GM19099 (cell line): Measurements from ENCODE around the gene PRICKLE3.

Experiments used
- POLR2A ChIP-seq: IDR thresholded peaks from 3 replicates; pipeline ENCODE4 v1.6.1; 2011; ENCODE audit warnings: low read depth; ENCODE audit not compliant: insufficient read length; ENCODE audit errors: extremely low read depth

Gene PRICKLE3

DNA sequence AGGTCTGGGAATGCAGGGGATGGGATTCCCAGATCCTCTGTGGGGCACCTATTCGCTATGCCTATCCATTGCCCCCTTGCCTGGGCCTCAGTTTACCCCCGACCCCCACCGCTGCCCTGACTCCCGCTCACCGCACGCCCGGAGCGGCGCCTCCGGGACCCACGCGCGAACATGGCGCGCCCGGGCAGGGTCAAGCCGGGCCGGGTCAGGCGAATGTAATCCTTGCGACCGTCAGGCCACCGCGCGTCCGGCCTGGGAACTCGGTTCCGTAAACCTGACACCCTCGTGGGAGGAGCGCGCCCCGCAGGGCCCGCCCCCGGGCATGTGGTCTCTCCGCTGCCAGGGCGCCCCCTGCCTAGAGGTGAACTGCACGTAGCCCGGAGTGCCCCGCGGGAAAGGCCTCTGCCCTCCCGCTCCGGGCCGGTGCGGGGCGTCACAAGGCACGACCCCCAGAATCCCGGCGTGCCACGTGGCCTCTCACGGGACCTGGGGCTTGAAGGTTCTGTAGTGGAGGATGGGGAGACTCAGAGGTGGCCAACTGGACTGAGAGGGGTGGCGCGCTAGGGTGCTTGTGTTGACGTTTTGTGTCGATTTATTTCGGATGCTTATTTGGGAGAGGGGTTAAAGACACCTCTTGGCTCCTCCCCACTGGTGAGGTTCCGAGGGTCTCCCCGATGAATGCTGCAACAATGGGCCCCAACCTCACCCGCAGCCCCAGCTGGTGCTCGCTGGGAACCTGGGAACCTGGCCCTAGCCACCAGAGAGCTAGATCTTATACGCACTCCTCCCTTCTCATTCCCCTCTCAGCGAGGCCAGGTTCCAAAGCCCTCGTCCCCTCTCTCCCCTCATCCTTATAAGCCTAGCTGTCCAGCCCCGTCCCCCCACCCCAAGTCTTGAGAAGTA lies at the start of gene PRICKLE3:
TSS of gene PRICKLE3 (minus strand) at position 249 of the 903 bp plus-strand sequence. CDS start at position 173, 76 bp downstream.
- peak; percentile 69 for TF ChIP-seq POLR2A

GRCh38 chrX:49233887-49234555 lies 47.8 kb upstream of the PRICKLE3 start:
- TF ChIP-seq POLR2A = no peak

- TF ChIP-seq POLR2A = no peak
These were observed 47.0 kb upstream of the PRICKLE3 start, which contains the start of gene CACNA1F for GRCh38 chrX:49233176-49233575. TSS of gene CACNA1F (minus strand) at chrX:49233340. CDS start at chrX:49233309, 31 bp downstream.

DNA sequence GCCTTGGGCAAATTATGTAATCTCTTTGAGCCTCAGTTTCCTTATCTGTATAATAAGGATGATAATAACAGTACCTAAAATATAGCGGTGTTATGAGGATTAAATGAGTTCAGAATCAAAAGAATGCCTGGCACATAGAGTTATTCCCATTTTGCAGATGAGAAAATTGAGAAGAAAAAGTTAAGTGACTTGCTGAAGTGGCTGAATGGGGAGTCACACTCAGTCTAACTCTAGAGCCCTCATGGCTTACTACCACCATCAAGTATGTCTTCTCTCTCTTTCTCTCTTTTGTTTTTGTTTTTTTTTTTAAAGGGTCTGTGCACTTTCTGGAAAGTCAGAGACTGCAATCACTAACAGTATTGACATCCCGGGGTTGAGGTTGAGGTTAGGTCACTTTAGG lies 46.4 kb upstream of the PRICKLE3 start:
- TF ChIP-seq POLR2A = no peak

DNA sequence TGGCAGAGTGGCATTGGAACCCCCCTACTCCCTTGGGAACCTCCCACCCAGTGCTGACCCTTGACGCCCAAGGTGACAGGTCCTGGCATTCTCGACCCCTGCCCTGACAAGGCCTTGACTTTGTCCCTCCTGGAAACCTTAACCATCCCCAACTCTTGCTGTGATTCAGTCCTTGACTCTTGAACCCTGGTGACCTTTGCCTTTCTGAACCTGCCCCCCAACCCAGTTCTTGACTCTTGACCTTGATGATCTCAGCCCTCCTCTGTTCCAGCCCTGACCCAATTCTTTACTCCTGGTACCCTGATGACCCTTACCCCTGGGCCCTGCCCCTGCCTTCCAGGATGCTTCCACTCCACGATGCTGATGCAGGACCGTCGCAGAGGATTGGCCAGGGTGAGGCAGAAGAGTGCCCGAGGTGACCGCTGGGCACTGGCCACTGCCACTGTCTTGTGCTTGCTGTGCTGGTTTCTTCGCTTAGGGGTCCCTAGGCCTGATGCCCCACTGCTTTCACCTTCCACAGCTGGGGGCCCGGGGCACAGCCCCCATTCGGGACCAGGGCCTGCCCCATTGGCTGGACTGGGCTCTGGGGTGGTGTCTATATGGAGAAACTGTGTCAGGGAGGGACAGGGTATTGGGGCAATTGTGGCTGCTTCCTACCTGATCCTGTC lies 45.3 kb upstream of the PRICKLE3 start:
- TF ChIP-seq POLR2A = no peak

DNA sequence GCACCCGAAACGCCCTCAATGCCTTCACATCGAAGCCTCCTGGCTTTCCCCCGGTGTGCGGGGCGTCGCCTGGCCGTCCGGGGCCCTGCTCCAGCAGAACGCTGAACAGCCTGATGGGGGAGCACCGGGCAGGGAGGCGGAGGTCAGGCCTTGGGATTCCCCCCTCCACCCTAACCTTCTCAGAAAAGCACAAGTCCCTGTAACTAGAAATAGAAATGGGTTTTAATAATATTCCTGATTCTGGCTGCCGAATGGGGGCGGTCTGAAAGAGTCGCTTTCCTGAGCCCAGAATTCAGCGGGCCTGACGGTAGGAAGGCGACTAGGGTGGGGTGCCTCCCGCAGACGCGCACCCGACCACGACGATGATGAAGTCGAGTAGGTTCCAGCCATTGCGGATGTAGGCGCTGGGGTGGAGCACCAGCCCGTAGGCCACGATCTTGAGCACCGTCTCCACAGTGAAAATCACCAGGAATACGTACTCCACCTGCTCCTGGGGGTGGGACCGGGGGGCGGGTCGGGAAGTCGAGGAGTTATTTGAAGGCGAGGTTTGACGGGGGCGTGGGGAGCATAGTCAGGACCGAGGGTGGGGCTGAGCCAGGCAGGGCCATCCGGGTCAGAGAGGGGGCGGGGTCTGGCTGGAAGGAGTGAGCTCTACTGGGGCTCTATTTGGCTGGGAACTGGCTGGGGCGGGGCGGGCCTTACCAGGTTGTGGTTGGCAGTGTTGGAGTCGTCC lies 44.5 kb upstream of the PRICKLE3 start:
- no peak for TF ChIP-seq POLR2A

DNA sequence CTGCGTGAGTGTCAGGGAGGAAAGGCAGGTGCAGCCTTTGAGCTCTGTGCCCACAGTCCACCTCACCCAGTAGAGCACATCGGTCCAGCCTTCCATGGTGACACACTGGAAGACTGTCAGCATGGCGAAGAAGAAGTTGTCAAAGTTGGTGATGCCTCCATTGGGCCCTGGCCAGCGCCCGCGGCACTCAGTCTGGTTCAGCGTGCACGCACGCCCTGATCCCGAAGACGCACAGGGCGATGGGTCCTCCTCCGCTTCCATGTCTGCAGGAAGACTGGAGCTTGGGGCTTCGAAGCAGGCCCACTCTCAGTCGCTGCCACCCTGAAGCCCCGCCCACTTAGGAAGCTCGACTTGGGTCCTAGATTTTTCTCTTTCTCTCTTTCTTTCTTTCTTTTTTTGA lies 42.0 kb upstream of the PRICKLE3 start:
- TF ChIP-seq POLR2A = no peak

DNA sequence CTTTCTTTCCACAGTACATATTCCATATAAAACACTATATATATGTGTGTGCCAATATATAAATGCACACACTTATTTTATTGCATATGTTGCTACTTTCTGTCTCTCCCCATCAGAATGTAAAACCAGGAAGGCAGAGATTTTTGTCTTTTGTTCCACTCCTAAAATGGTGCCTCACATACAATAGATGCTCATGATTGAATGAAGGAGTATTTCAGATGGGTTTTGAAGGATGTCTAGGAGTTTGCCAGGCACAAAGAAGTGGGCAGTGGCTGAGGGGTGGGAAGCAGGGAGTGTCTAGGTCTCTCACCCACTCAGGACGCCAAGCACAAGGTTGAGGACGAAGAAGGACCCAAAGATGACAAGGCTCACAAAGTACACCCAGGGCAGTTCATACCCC lies 41.6 kb upstream of the PRICKLE3 start:
- no peak for TF ChIP-seq POLR2A

GRCh38 chrX:49226946-49227345 lies 40.8 kb upstream of the PRICKLE3 start:
- no peak for TF ChIP-seq POLR2A

GRCh38 chrX:49225858-49226257 lies 39.7 kb upstream of the PRICKLE3 start:
- TF ChIP-seq POLR2A = no peak

- TF ChIP-seq POLR2A = no peak
These were observed 35.7 kb upstream of the PRICKLE3 start for GRCh38 chrX:49221868-49222267.

- TF ChIP-seq POLR2A = no peak
These were observed 33.9 kb upstream of the PRICKLE3 start for GRCh38 chrX:49220100-49220499.

- TF ChIP-seq POLR2A = no peak
These were observed 28.9 kb upstream of the PRICKLE3 start for GRCh38 chrX:49214996-49215526.

DNA sequence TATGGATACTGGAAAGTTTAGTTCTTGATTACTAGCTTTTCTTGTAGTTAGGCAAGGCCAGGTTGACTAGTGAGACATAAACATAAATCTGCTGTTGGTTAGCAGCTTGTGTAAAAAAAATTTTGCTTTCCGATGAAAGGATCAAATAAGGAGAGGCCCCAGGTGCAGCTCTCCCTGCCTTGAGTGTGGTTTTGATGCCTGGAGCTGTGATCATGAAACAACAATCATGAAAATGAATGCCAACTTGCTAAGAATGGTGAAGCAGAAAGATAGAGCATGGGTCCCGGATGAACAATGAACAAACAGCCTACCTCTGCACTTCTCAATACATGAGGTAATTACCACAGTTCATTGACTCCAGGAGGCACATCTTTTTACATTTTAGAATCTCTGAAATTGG lies 28.2 kb upstream of the PRICKLE3 start:
- no peak for TF ChIP-seq POLR2A

DNA sequence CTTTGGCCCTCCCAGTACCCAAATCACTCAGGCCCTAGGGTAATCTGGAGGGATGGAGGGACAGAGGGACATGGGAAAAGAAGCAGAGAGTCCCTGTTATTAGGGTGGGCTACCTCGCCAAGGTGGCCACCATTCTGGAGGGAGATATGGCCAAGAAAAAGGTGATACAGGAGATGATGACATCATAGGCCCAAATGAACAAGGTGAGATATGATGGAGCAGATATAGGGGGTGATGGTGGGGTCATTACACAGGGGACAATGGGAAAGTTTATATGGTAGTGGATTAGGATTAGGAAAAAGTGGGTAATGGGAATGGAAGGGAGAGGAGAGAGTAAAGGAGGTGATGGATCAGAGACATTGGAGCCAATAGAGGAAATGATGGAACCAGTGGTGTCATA lies 26.7 kb upstream of the PRICKLE3 start:
- TF ChIP-seq POLR2A = no peak

- no peak for TF ChIP-seq POLR2A
These were observed 26.0 kb upstream of the PRICKLE3 start for GRCh38 chrX:49212209-49212608.
